NCI-H82 treated with DMSO at 0.1 percent for 48 hours (cell line): Measurements from ENCODE around the gene PRDX2.
A peak's percentile ranks its signal among the peaks of the same experiment; 100 is the strongest.

ENCODE experiments used
- DNase-seq: peaks from one replicate; lab custom pipeline; 2025; ENCODE audit not compliant: unreplicated experiment; lab: John Stamatoyannopoulos, UW

The PRDX2 gene

GRCh38 chr19:12792853-12793289 lies 8.7 kb downstream of the PRDX2 start:
- DNase-seq: peak; percentile 43

DNA sequence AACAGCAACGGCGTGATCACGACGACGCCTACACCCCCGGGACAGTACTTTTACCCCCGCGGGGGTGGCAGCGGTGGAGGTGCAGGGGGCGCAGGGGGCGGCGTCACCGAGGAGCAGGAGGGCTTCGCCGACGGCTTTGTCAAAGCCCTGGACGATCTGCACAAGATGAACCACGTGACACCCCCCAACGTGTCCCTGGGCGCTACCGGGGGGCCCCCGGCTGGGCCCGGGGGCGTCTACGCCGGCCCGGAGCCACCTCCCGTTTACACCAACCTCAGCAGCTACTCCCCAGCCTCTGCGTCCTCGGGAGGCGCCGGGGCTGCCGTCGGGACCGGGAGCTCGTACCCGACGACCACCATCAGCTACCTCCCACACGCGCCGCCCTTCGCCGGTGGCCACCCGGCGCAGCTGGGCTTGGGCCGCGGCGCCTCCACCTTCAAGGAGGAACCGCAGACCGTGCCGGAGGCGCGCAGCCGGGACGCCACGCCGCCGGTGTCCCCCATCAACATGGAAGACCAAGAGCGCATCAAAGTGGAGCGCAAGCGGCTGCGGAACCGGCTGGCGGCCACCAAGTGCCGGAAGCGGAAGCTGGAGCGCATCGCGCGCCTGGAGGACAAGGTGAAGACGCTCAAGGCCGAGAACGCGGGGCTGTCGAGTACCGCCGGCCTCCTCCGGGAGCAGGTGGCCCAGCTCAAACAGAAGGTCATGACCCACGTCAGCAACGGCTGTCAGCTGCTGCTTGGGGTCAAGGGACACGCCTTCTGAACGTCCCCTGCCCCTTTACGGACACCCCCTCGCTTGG lies 9.3 kb downstream of the PRDX2 start:
- DNase-seq: peak; percentile 40

- peak; percentile 89 for DNase-seq
Observed at GRCh38 chr19:12791345-12792050, 10.1 kb downstream of the PRDX2 start, which contains the start of gene JUNB. Gene JUNB, plus strand, starts transcription at chr19:12791486. Its CDS starts 286 bp downstream, at chr19:12791772.

DNA sequence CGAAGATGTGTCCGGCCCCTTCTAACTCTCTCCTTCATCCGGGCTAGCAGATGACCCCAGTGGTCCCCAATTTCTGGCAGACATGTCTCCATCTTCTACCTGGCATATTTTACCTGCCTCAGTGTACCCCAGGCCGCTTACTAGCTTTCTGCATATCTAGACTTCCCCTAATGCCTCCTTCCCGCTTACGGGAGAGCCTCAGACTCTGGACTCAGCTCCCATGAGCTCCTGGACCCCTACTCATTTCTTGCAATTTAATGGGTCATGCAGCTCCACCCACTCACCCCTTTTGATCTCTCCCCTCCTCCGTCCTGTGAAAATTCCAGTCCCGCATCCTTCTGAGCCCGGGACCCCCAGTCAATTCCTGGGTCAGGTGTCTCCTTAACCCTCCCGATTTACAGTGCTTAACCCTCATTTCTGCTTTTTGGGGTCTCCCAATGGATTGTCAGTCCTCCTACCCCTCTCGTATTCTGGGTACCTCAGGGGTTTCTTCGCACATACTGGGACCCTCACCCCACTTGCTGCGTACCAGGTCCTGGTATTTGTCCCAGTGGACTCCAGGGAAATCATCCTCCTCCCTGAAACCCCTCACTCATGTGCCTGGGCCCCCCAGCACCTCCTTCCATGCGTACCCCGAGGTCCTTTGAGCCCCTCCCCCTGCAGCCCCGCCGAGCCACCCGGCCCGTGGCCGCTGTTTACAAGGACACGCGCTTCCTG lies 10.8 kb downstream of the PRDX2 start:
- no peak for DNase-seq

- DNase-seq: peak; percentile 86
Observed at GRCh38 chr19:12789904-12790619, 11.5 kb downstream of the PRDX2 start.

- no peak for DNase-seq
Observed at GRCh38 chr19:12789098-12789903, 12.3 kb downstream of the PRDX2 start.

DNA sequence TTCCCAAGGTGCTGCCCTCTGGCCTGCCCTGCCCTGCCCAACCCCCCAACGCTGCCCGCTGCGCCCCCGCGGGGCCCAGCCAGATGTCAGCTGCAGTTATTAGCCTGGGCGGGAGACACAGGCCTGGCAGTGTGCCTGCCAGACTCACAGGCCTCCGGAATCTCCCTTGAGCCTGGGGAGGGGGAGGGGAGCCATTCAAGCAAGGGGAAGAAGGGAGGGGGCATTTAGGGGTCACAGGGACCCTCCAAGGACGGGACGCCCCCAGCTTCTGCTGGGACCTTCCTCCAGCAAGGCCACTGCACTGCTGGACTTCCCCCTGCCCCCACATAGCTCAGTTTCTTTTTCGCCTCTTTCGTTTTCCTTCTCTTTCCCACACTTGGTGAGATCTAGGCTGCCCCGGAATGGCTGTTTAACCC lies 12.9 kb downstream of the PRDX2 start:
- DNase-seq: peak; percentile 74

GRCh38 chr19:12788042-12788681 lies 13.4 kb downstream of the PRDX2 start:
- DNase-seq: peak; percentile 75

- no peak for DNase-seq
Observed at GRCh38 chr19:12787458-12787857, 14.1 kb downstream of the PRDX2 start.

DNA sequence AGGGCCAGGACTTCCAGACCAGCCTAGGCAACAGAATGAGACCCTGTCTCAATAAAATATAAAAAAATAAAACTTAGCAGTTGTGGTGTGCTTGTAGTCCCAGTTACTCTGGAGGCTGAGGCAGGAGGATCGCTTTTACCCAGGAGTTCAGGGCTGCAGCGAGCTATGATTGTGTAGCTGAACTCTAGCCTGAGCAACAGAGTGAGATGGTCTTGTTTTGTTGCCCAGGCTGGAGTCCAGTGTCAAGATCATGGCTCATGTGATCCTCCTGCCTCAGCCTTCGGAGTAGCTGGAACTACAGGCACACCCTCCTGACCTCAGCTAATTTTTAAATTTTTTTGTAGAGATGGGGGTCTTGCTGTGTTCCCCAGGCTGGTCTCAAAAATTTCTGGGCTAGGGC lies 14.6 kb downstream of the PRDX2 start:
- no peak for DNase-seq

DNA sequence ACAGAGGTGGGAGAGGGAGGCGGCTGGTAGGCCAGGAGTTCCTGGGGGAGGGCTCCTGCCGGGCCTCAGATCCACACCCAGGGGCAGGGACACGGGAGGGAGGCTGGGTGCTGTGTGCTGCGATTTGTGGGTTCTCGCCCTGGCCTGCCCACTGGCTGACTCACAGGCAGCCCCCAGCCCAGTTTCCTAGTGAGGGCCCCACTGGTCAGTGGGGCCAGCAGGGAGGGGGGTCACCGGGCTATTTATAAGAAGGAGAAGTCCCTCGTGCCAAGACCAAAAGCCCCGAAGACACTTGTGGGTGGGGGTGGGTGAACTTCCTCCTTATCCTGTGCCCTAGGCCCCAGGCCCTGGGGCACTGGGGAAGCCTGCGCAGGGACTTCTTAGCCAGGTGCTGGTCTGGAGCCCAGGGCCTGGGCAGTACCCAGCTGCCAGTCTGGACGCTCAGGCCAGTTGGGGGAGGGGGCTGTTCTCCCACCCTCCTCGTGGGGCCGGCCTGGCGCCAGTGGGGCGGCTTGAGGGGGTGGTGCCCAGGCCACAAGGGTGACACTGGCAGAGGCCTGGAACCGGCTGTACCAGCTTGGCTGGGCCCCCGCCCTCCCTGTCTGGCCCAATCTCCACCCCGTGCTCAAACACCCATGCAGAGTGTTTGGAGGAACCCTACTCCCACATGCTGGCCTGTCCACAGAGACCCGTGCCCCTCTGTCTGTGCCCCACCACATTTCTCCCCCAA lies 15.3 kb downstream of the PRDX2 start:
- no peak for DNase-seq

DNA sequence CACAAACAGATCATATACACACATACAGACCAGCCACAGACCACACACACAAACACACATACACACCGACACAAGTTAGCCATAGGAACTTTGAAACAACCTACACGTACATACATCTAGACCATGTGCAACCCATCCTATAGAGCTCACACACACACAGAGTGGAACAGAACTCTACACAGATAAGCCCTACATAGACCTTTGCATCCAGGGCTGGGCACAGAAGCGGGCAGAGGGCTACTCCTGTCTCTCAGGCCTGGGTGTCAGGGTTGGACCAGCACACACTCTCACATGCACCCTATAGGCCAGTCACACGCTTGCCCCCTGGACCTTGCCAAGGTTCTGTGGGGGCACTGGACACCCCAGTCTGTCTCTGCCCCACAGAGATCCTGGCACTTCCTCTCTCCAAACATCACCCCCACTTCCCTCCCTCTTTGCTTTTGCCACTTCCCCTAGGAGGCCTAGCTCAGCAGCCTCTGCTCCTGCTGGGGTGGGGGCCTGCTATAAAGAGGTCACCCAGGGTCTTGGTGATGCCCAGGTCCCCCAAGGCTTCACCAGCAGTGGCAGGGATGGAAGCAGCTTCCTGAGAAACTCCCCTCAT lies 16.1 kb downstream of the PRDX2 start:
- DNase-seq: no peak

DNA sequence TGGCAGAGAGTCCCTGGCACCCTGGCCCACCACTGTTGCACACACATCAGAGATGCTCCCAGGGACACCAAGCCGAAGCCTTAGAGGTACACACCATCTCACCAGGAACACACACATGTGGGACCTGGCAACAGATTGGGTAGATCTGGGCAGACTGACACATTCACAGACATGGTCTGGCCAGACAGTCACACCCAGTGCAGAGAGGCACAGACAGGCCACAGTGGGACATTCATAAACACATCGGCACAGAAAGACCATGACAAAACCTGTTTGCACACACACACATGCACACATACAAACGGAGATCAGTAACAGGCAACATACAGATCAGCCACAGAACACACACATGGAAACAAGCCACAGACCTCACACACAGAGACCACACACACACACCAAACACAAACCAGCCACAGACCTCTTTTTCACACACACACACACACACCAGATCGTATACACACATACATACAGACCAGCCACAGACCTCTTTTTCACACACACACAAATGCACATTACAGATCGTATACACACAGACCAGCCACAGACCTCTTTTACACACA lies 16.6 kb downstream of the PRDX2 start:
- DNase-seq: no peak

DNA sequence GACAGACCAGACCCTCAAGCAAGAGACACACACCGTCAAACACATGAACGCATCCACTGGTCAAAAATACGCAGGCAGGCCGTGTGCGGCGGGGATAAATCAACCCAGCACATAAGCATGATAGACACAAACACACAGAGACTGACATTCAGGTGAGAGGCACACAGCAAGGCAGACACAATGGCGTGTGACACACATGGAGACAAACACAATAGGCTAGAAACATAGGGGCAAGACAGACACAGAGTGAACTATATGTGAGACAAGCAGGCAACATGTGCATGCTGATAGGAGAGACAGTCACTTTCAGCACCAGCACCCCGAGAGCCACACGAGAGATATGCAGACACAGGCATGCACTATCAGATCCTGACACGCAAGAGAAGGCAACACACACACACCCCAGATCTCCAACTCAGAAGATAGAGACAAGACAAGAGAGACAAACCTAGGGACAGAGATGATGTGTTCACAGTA lies 17.2 kb downstream of the PRDX2 start:
- DNase-seq: no peak

- no peak for DNase-seq
Observed at GRCh38 chr19:12783849-12784393, 17.7 kb downstream of the PRDX2 start.

DNA sequence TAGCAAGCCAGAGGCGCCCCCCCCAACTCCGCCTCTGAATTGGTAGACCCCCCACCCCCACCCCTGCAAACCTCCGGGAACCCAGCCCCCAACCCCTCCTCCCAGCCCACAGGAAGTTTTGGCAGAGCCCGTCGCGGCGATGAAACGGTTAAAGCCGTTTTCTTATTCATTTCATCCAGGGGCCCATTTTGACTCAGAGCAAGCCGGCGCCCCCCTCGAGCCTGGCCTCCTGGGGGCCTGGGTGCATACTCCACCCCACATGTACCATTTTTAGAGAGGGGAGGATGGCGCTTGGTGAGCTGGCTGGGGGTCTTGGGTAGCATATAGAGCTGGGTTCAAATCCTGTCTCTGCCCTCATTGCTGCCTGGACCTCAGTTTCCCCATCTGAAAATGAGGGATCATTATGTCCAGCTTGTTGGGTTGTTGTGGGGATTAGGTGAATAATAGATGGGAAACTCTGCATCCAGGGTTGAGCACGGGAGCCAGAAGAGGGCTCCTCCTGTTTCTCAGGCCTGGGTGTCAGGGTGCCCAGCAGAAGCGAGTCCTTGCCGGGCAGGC lies 18.2 kb downstream of the PRDX2 start:
- DNase-seq: no peak
